Spleen (tissue), 11 donors: Measurements from ENCODE around the gene NACA. TPM values are rescaled to one million over a fixed set of nuclear protein-coding genes. Genes with fewer than 3 reads are reported as not detected.
"Not testable (repeated sequence)": the region's sequence is repeated elsewhere in the genome, so short reads cannot be mapped to it uniquely, and the experiment has no call there.

Experiments
- DNase-seq: peaks from one replicate; pipeline ENCODE4 v3.0.0-alpha.2; 2020
- H3K27ac ChIP-seq, 8 donors: fragments of 200-600 bp; sonication (generic) in 7 of 8; 1 replicate in 4 of 8; 2 replicates in 4 of 8; pipeline versions ENCODE4 v1.5.0 to v1.8.0; 2016 to 2021; ENCODE audit warnings: inconsistent platforms in 4 of 8, mild to moderate bottlenecking in 4 of 8, moderate library complexity in 1 of 8
- H3K27me3 ChIP-seq, 7 donors: fragments of 200-600 bp; sonication (generic) in 6 of 7; replicated peaks in 1 of 7; 1 replicate in 4 of 7; 2 replicates in 3 of 7; pipeline versions ENCODE4 v1.5.0 to v1.8.0; 2016 to 2021; ENCODE audit warnings: inconsistent platforms in 3 of 7, mild to moderate bottlenecking in 1 of 7
- H3K36me3 ChIP-seq, 6 donors: fragments of 200-600 bp; sonication (generic) in 5 of 6; 1 replicate in 4 of 6; 2 replicates in 2 of 6; pipeline versions ENCODE4 v1.5.0 to v1.8.0; 2016 to 2021; ENCODE audit warnings: inconsistent platforms in 2 of 6
- H3K4me1 ChIP-seq, 6 donors: fragments of 200-600 bp; sonication (generic) in 5 of 6; 1 replicate in 3 of 6; 2 replicates in 3 of 6; pipeline versions ENCODE4 v1.5.0 to v1.8.0; 2016 to 2021; ENCODE audit warnings: inconsistent platforms in 3 of 6
- H3K4me3 ChIP-seq, 8 donors: fragments of 200-600 bp; sonication (generic) in 7 of 8; 1 replicate in 4 of 8; 2 replicates in 4 of 8; pipeline versions ENCODE4 v1.5.0 to v1.8.0; 2016 to 2021; ENCODE audit warnings: inconsistent platforms in 4 of 8, mild to moderate bottlenecking in 4 of 8, moderate library complexity in 2 of 8
- H3K9me3 ChIP-seq, 8 donors: fragments of 200-600 bp; sonication (generic) in 7 of 8; 1 replicate in 4 of 8; 2 replicates in 4 of 8; pipeline versions ENCODE4 v1.5.0 to v1.8.0; 2016 to 2021; ENCODE audit warnings: inconsistent platforms in 4 of 8
- POLR2A ChIP-seq, 3 donors: fragments of 450-650 bp; IDR thresholded peaks; one replicate each; pipeline ENCODE4 v1.5.1; 2017; ENCODE audit warnings: antibody characterized with exemption in 3 of 3, mild to moderate bottlenecking in 1 of 3
- POLR2AphosphoS5 ChIP-seq, 3 donors: sonication (generic); formaldehyde crosslinking; IDR thresholded peaks; one replicate each; pipeline ENCODE4 v1.5.1; 2017; ENCODE audit warnings: antibody characterized with exemption in 3 of 3
- WGBS, 5 donors: extraction: QIAGEN DNeasy Blood & Tissue Kit in 3 of 5; methylation state at CpG; one replicate each; pipeline versions ENCODE4 v1.1.5 to v1.1.7; 2013 to 2018; 5-methylcytosine and 5-hydroxymethylcytosine counted together
- intact Hi-C: fragments of 100-400 bp; cut with DNase I; formaldehyde crosslinking; loops from one replicate; pipeline ENCODE4 v1.15.0; 2023; ENCODE audit warnings: low total_unique reads
- polyA plus RNA-seq, 3 donors: library from polyadenylated mRNA; stranded (reverse); fragments of 200-250 nt; gene quantifications; one replicate each; pipeline ENCODE4 v1.2.1, GENCODE V29; 2013
- total RNA-seq, 7 donors: library from RNA; depleted of rRNA in 3 of 7; stranded (reverse); fragments of >200 nt in 3 of 7; fragmentation: NEBNext Ultra II Directional in 4 of 7; extraction: Animal tissue kit (Norgen Biotek cat#: 25700) in 4 of 7; gene quantifications; one replicate each; pipeline versions ENCODE4 v1.1.0 to v1.2.1, GENCODE V29; 2016 to 2021
- TF ChIP-seq, protein P1 (sequence below), 11 experiments: fragments of 200-600 bp in 7 of 11; fragments of 450-650 bp in 4 of 11; sonication (generic) in 4 of 11; IDR thresholded peaks in 8 of 11; conservative IDR thresholded peaks in 3 of 11; 1 replicate in 7 of 11; 2 replicates in 4 of 11; pipeline versions ENCODE4 v1.4.0 to v1.8.0; 2016 to 2021; ENCODE audit warnings: antibody characterized with exemption in 11 of 11, inconsistent platforms in 4 of 11, mild to moderate bottlenecking in 1 of 11
- donor health status: healthy with polysubstance abuse.
- donor health status: DM: no; HTN: no; CAD: no; lungs with moderate emphysema.
- donor health status: DM: no; HTN: no; CAD: no.
- donor health status: Bipolar disorder and iron deficiency.
- donor health status: healthy.
- donor health status: DM: no; HTN: no; CAD: no.
- donor health status: DM: yes; HTN: yes; CAD: no.

The NACA gene
- total and polyA plus RNA-seq, 10 donors: 535 to 3,231 (median 780) TPM

DNA sequence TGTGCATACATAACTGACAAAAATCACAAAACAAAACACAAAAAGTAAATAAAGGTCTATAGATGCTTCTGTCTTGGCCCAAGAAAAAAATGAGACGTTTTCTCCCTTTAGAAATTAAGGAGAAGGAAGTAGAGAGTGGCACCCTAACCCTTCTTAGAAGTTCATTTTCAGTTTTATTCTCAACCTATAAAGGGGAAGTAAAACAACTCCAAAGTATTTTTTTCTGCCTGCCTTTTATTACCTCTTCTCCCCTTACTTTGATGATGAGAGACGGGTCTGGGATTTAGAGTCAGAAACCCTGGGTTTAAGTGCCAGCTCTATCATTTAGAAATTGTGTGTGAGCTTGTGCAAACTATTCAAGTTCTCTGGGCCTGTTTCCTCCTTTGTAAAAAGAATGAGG is 24.3 kb upstream of the NACA start:
- no peak for DNase-seq
- peak overlapping the region in 5 of 8 donors; percentile 24 to 90 (median 88) for H3K27ac ChIP-seq
- no peaks in the 10 kb centered on the region for H3K9me3 ChIP-seq

DNA sequence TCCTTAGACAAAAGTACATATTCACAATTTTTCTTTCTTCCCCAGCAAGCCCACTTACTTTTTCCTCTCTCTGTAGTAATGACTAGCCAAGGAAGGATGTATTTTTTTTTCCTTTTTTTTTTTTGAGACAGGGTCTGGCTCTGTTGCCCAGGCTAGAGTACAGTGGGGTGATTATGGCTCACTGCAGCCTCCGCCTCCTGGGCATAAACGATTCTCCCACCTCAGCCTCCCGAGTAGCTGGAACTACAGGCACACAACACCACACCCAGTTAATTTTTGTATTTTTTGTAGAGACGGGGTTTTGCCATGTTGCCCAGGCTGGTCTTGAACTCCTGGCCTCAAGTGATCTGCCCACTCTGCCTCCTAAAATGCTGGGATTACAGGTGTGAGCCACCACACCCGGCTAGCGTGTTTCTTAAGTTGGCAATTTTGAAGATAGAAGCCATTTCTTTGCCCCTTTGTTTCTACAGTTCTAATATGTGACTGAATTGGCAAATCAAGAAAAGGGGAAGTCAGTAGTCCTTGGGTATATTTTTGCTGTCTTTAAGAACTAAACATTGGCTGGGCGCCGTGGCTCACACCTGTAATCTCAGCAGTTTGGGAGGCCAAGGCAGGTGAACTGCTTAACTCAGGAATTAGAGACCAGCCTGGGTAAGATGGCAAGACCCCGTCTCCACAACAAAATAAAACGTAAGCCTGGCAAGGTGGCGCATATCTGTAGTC is 3.2 kb upstream of the NACA start:
- no peak for DNase-seq
- Histone ChIP-seq H3K4me3 (no peak overlapping the region), H3K36me3 (peaks cover 0 to 50% (median 23%) of the 10 kb centered on the region in 6 donors), H3K9me3 (no peaks in the 10 kb centered on the region), H3K4me1 (peaks cover 4 to 25% (median 16%) of the 10 kb centered on the region in 6 donors), H3K27ac (no peak overlapping the region), H3K27me3 (no peaks in the 10 kb centered on the region)
- intact Hi-C loops: no loop called here
- 90 to 94% (median 91%) methylated on average over 11 of the region's 11 CpGs for WGBS, 5 donors
- TF ChIP-seq, protein P1, sequence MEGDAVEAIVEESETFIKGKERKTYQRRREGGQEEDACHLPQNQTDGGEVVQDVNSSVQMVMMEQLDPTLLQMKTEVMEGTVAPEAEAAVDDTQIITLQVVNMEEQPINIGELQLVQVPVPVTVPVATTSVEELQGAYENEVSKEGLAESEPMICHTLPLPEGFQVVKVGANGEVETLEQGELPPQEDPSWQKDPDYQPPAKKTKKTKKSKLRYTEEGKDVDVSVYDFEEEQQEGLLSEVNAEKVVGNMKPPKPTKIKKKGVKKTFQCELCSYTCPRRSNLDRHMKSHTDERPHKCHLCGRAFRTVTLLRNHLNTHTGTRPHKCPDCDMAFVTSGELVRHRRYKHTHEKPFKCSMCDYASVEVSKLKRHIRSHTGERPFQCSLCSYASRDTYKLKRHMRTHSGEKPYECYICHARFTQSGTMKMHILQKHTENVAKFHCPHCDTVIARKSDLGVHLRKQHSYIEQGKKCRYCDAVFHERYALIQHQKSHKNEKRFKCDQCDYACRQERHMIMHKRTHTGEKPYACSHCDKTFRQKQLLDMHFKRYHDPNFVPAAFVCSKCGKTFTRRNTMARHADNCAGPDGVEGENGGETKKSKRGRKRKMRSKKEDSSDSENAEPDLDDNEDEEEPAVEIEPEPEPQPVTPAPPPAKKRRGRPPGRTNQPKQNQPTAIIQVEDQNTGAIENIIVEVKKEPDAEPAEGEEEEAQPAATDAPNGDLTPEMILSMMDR (IDR thresholded peaks at IDR 0.05 in 8 of 11, conservative IDR thresholded peaks at IDR 0.05 in 3 of 11): no peak
- TF ChIP-seq POLR2A (IDR thresholded peaks at IDR 0.05) (no peak), POLR2AphosphoS5 (IDR thresholded peaks at IDR 0.05) (no peak)

More for the DNA sequence above, 24.3 kb upstream of the NACA start:
- TF ChIP-seq POLR2A (IDR thresholded peaks at IDR 0.05) (no peak), POLR2AphosphoS5 (IDR thresholded peaks at IDR 0.05) (no peak)
- TF ChIP-seq, protein P1 (IDR thresholded peaks at IDR 0.05 in 8 of 11, conservative IDR thresholded peaks at IDR 0.05 in 3 of 11): no peak
- 30 to 52% (median 38%) methylated on average over 2 of the region's 2 CpGs for WGBS, 5 donors
- Histone ChIP-seq H3K27me3 (no peaks in the 10 kb centered on the region), H3K4me1 (peaks cover 21 to 52% (median 33%) of the 10 kb centered on the region in 6 donors), H3K4me3 (no peak overlapping the region), H3K36me3 (peaks cover 0 to 54% (median 22%) of the 10 kb centered on the region in 6 donors)
- intact Hi-C loops: no loop called here

DNA sequence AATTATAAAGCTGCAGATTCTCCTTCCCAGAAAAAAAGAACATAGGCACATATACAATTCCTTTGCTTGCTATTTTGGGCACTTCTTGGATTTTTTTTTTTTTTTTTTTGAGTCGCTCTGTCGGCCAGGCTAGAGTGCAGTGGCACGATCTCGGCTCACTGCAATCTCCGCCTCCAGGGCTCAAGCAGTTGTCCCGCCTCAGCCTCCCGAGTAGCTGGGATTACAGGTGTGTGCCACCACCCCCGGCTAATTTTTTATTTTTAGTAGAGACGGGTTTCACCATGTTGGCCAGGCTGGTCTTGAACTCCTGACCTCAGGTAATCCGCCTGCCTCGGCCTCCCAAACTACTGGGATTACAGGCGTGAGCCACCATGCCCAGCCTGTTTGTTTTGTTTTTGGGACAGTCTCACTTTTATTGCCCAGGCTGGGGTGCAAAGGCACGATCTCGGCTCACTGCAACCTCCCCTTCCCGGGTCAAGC is 1.1 kb upstream of the NACA start:
- peak overlapping the region in 2 of 8 donors; percentile 67 to 98 for H3K4me3 ChIP-seq
- H3K36me3 ChIP-seq: peaks cover 0 to 48% (median 9%) of the 10 kb centered on the region in 6 donors
- H3K9me3 ChIP-seq, intact Hi-C loops, DNase-seq, H3K27me3 ChIP-seq: not testable (repeated sequence)
- H3K27ac ChIP-seq: peak overlapping the region; percentile 93 to 98 (median 95)
- peaks cover 24 to 46% (median 37%) of the 10 kb centered on the region in 6 donors for H3K4me1 ChIP-seq
- 90 to 94% (median 91%) methylated on average over 15 of the region's 15 CpGs for WGBS, 5 donors

DNA sequence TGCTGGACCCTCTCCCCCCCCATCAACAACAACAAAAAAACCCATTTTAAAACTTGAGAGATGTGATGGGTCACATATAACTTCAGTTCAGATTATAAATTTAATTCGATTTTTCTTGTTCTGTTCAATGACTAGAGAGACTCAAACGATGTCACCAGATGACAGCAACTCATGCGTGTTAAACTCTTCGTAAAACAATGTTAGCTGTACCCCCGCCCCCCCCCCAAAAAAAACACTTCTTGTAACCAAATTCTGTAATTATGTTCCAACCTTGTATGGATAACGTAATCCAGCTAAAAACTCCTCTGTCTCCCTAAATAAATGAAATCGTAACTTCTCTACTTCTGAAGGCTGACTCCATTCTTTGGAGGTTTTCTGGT is 614 bp upstream of the NACA start:
- WGBS, 5 donors: 25 to 33% (median 32%) methylated on average over 7 of the region's 7 CpGs
- Histone ChIP-seq H3K27ac (peak overlapping the region; percentile 93 to 98 (median 95)), H3K9me3 (no peaks in the 10 kb centered on the region), H3K36me3 (peaks cover 0 to 48% (median 8%) of the 10 kb centered on the region in 6 donors), H3K27me3 (no peaks in the 10 kb centered on the region), H3K4me3 (peak overlapping the region; percentile 64 to 98 (median 76)), H3K4me1 (peaks cover 30 to 51% (median 42%) of the 10 kb centered on the region in 6 donors)
- DNase-seq: no peak
- intact Hi-C loops: no loop called here
- TF ChIP-seq, protein P1 (IDR thresholded peaks at IDR 0.05 in 8 of 11, conservative IDR thresholded peaks at IDR 0.05 in 3 of 11): peak in 1 of 11 experiments; percentile 6
- TF ChIP-seq POLR2AphosphoS5 (IDR thresholded peaks at IDR 0.05) (no peak), POLR2A (IDR thresholded peaks at IDR 0.05) (no peak)
